Endodermal cell (in vitro differentiated cells): ENCODE data around the gene PHF20. TPM values are rescaled to one million over a fixed set of nuclear protein-coding genes. Genes with fewer than 3 reads are reported as not detected.

Source experiments
- DNase-seq: peaks from one replicate; pipeline ENCODE4 v3.0.0-alpha.2; 2017
- H3K27ac ChIP-seq: 2 replicates; pipeline ENCODE4 v1.5.1; 2013; ENCODE audit warnings: mild to moderate bottlenecking, low read depth, low read length, moderate library complexity
- H3K27me3 ChIP-seq: 2 replicates; pipeline ENCODE4 v1.6.1; 2013; ENCODE audit warnings: mild to moderate bottlenecking, low read length, moderate library complexity; ENCODE audit not compliant: insufficient read depth, control insufficient read depth, poor library complexity, severe bottlenecking
- H3K36me3 ChIP-seq: 2 replicates; pipeline ENCODE4 v1.7.0; 2013; ENCODE audit warnings: mild to moderate bottlenecking, low read length, moderate library complexity; ENCODE audit not compliant: control insufficient read depth, insufficient read depth
- H3K4me1 ChIP-seq: one replicate; pipeline ENCODE4 v1.7.0; 2013; ENCODE audit warnings: low read length; ENCODE audit not compliant: control insufficient read depth, insufficient read depth
- H3K4me3 ChIP-seq: 2 replicates; pipeline ENCODE4 v1.5.1; 2013; ENCODE audit warnings: mild to moderate bottlenecking, low read length, moderate library complexity
- H3K9ac ChIP-seq: 2 replicates; pipeline ENCODE4 v1.6.1; 2013; ENCODE audit warnings: mild to moderate bottlenecking, low read length, moderate library complexity; ENCODE audit not compliant: poor library complexity, severe bottlenecking; ENCODE audit errors: extremely low read depth
- H3K9me3 ChIP-seq: 2 replicates; pipeline ENCODE4 v1.6.1; 2013; ENCODE audit warnings: mild to moderate bottlenecking, low read length, moderate library complexity; ENCODE audit not compliant: control insufficient read depth
- H3K27ac Mint-ChIP-seq: 2 replicates; pipeline ENCODE4 v1.8.0; 2020; ENCODE audit warnings: mixed read lengths
- H3K27me3 Mint-ChIP-seq: 2 replicates; pipeline ENCODE4 v1.8.0; 2021; ENCODE audit warnings: mild to moderate bottlenecking, mixed read lengths; ENCODE audit not compliant: insufficient read depth
- H3K36me3 Mint-ChIP-seq: 2 replicates; pipeline ENCODE4 v1.8.0; 2020; ENCODE audit warnings: low read depth, mixed read lengths
- H3K4me1 Mint-ChIP-seq: 2 replicates; pipeline ENCODE4 v1.8.0; 2020; ENCODE audit warnings: mixed read lengths
- H3K4me3 Mint-ChIP-seq: 2 replicates; pipeline ENCODE4 v1.8.0; 2020; ENCODE audit warnings: mild to moderate bottlenecking, moderate library complexity, mixed read lengths
- H3K9me3 Mint-ChIP-seq: 2 replicates; pipeline ENCODE4 v1.8.0; 2020; ENCODE audit warnings: mild to moderate bottlenecking, mixed read lengths
- CTCF ChIP-seq: fragments of 200-600 bp; sonication (generic); conservative IDR thresholded peaks from 2 replicates; pipeline ENCODE4 v1.5.0; 2021; ENCODE audit warnings: antibody characterized with exemption, mild to moderate bottlenecking
- WGBS, 2 experiments: methylation state at CpG; one replicate each; pipeline versions ENCODE4 v1.1.5 to v1.1.7; 2013; ENCODE audit warnings: missing lambda C conversion rate in 2 of 2, mixed read lengths in 1 of 2; ENCODE audit not compliant: insufficient coverage in 1 of 2, insufficient read length in 1 of 2; 5-methylcytosine and 5-hydroxymethylcytosine counted together
- total RNA-seq, 2 donors: library from RNA; stranded (reverse); fragmentation: NEBNext Ultra II Directional in 1 of 2; extraction: Animal tissue kit (Norgen Biotek cat#: 25700) in 1 of 2; gene quantifications; 2 replicates in 1 of 2; 3 replicates in 1 of 2; pipeline ENCODE4 v1.2.1, GENCODE V29; 2021

PHF20 gene
- total RNA-seq, 2 donors from 2014 or later, result 68.1 to 78.8 TPM

DNA sequence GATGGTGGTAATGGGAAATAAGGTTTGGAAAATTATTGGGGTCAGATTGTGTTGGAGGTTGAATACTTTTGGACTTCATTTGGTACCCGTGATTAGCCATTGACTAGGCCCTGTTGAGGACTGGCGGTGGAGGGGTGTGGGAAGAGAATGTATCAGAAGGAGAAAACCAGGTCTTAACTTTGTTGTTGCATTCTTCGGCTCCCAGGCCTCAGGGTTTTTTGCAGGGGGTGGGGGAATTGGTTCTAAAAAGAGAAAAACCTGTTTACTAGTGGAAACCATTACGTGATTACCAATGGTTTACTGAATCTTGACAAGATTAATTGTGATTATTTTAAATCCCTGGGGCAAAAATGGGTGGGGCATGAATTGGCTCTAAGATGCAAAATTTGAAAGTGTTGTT lies 85.1 kb downstream of the PHF20 start:
- Histone ChIP-seq H3K27ac (no peak overlapping the region), H3K9ac (no peak overlapping the region), H3K9me3 (no peaks in the 10 kb centered on the region), H3K36me3 (peaks cover 32% of the 10 kb centered on the region), H3K4me1 (no peaks in the 10 kb centered on the region), H3K27me3 (no peaks in the 10 kb centered on the region), H3K4me3 (no peak overlapping the region)
- H3K9me3 Mint-ChIP-seq, result no peaks in the 10 kb centered on the region
- no peaks in the 10 kb centered on the region for H3K27me3 Mint-ChIP-seq
- WGBS, 2 experiments, result 85 to 92% methylated on average over 4 of the region's 4 CpGs
- H3K4me1 Mint-ChIP-seq, result peaks cover 13% of the 10 kb centered on the region
- TF ChIP-seq CTCF, result no peak
- H3K27ac Mint-ChIP-seq, result peak overlapping the region; percentile 20
- no peak for DNase-seq
- peaks cover 26% of the 10 kb centered on the region for H3K36me3 Mint-ChIP-seq
- H3K4me3 Mint-ChIP-seq, result no peak overlapping the region

GRCh38 chr20:35866418-35867202 lies 94.8 kb downstream of the PHF20 start:
- Histone ChIP-seq H3K9ac (no peak overlapping the region), H3K9me3 (no peaks in the 10 kb centered on the region), H3K27me3 (no peaks in the 10 kb centered on the region), H3K36me3 (peaks cover 46% of the 10 kb centered on the region), H3K4me1 (no peaks in the 10 kb centered on the region), H3K4me3 (no peak overlapping the region), H3K27ac (no peak overlapping the region)
- TF ChIP-seq CTCF, result no peak
- no peaks in the 10 kb centered on the region for H3K9me3 Mint-ChIP-seq
- no peak for DNase-seq
- 86% methylated on average over 1 of the region's 1 CpG; no CpG with 5 or more reads in 1 of the 2 experiments for WGBS, 2 experiments
- H3K4me3 Mint-ChIP-seq, result no peak overlapping the region
- H3K27ac Mint-ChIP-seq, result no peak overlapping the region
- no peaks in the 10 kb centered on the region for H3K4me1 Mint-ChIP-seq
- no peaks in the 10 kb centered on the region for H3K27me3 Mint-ChIP-seq
- peaks cover 40% of the 10 kb centered on the region for H3K36me3 Mint-ChIP-seq

DNA sequence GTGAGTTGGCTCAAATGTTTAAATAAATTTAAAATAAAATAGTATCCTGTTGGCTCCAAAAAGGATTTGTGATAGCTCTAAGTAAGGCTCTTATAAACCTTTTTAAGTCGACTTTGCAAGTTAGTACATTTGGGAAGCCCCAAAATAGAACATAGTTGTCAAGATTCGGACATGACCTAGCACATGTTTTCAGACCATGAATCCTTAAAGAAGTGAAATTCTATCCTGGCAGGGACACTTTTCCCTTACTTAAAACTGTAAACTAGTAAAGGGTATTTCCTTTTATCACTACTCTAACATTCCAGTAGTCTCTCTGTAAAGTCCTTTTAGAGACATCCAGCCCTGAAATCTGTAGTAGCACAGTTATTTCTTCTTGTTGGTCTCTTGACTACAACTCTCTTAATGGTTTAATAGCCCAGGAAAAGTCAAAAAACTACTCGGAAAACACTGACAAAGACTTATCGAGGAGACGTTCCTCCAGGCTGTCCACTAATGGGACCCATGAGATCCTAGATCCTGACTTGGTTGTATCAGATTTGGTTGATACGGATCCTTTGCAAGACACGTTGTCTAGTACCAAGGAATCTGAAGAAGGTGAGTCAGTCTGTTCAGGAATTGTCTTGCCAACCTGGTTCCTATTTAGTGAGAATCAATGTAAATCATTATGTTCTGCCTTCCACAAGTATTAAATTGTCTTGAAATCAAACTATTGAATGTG lies 98.9 kb downstream of the PHF20 start:
- Mint-ChIP-seq H3K27me3 (no peaks in the 10 kb centered on the region), H3K4me1 (peaks cover 4% of the 10 kb centered on the region)
- H3K27ac ChIP-seq, result no peak overlapping the region

More for the DNA sequence above, 98.9 kb downstream of the PHF20 start:
- WGBS, 2 experiments, result 94 to 96% methylated on average over 5 to 7 of the region's 7 CpGs
- H3K4me1 ChIP-seq, result no peaks in the 10 kb centered on the region
- peaks cover 38% of the 10 kb centered on the region for H3K36me3 Mint-ChIP-seq
- TF ChIP-seq CTCF, result no peak
- DNase-seq, result no peak
- no peaks in the 10 kb centered on the region for H3K27me3 ChIP-seq
- H3K4me3 Mint-ChIP-seq, result no peak overlapping the region
- no peak overlapping the region for H3K4me3 ChIP-seq
- peaks cover 39% of the 10 kb centered on the region for H3K36me3 ChIP-seq
- no peak overlapping the region for H3K9ac ChIP-seq
- H3K9me3 Mint-ChIP-seq, result no peaks in the 10 kb centered on the region
- no peak overlapping the region for H3K27ac Mint-ChIP-seq
- no peaks in the 10 kb centered on the region for H3K9me3 ChIP-seq
